ENCODE results near the gene DPEP1.

The DPEP1 gene

DNA sequence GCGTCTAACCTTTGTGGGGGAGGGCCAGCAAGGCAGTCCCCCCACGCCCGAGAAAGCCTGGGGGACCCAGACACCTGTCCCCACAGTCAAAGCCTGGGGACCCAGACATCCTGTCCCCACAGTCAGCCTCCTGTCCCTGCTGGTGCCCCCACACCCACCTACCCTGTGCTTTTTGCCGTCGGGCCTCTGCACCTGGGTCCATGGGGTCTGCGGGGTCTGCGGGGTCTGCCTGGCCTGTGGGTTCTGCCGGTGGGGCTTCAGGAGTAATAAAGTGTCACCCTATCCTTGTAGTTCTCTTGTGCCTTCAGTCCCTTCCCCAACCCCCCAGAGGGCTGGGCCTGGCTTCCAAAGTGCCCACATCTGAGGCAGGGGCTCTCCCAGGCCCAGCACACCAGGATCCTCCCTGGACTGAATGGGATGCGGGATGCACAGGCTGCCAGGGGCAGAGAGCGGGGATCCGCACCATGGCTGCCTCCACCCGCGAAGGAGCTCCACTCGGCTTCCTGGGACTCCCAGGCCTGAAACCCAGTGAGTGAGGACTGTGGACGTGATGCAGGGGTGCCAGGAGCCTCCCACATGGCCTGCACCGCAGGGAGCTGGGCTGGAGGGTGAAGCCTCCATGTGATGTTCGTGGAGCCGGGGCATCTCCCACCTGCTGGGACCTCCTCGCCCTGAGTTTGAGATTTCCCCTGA is 16.3 kb upstream of the DPEP1 start:
- H3K4me3 ChIP-seq (ENCODE audit: low read depth, low read length) = no peak overlapping the region
- no peaks in the 10 kb centered on the region for H3K36me3 ChIP-seq
- peaks cover 1% of the 10 kb centered on the region; the same call in 1 of the 2 replicates for H3K4me1 ChIP-seq
- H3K9me3 ChIP-seq = no peaks in the 10 kb centered on the region
- no peaks in the 10 kb centered on the region for H3K27me3 ChIP-seq
- DNase-seq = no peak
- TF ChIP-seq, protein P1, sequence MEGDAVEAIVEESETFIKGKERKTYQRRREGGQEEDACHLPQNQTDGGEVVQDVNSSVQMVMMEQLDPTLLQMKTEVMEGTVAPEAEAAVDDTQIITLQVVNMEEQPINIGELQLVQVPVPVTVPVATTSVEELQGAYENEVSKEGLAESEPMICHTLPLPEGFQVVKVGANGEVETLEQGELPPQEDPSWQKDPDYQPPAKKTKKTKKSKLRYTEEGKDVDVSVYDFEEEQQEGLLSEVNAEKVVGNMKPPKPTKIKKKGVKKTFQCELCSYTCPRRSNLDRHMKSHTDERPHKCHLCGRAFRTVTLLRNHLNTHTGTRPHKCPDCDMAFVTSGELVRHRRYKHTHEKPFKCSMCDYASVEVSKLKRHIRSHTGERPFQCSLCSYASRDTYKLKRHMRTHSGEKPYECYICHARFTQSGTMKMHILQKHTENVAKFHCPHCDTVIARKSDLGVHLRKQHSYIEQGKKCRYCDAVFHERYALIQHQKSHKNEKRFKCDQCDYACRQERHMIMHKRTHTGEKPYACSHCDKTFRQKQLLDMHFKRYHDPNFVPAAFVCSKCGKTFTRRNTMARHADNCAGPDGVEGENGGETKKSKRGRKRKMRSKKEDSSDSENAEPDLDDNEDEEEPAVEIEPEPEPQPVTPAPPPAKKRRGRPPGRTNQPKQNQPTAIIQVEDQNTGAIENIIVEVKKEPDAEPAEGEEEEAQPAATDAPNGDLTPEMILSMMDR (IDR thresholded peaks at IDR 0.05; ENCODE audit: low read depth, low read length) = no peak

DNA sequence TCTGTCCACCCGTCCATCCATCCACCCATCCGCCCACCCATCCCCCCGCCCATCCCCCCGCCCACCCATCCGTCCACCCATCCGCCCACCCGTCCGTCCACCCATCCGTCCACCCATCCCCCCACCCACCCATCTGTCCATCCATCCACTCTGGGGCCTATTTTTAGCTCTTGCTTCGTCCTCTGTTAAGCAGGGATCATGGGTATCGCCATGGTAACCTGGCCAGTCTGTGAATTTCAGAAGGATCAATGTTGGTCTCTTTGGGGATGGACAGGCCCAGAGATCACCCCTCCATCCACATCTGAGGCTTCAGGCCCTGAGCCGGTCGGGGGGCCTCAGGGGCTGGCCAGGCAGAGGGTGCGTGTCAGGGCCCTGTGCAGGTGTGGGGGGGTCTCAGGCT is 15.2 kb upstream of the DPEP1 start:
- H3K4me3 ChIP-seq (ENCODE audit: low read depth, low read length) = no peak overlapping the region
- H3K4me1 ChIP-seq = peaks cover 3% of the 10 kb centered on the region; the same call in 1 of the 2 replicates
- H3K36me3 ChIP-seq = no peaks in the 10 kb centered on the region
- TF ChIP-seq, protein P1 (IDR thresholded peaks at IDR 0.05; ENCODE audit: low read depth, low read length) = no peak
- no peak for DNase-seq
- no peaks in the 10 kb centered on the region for H3K9me3 ChIP-seq
- H3K27me3 ChIP-seq = no peaks in the 10 kb centered on the region

DNA sequence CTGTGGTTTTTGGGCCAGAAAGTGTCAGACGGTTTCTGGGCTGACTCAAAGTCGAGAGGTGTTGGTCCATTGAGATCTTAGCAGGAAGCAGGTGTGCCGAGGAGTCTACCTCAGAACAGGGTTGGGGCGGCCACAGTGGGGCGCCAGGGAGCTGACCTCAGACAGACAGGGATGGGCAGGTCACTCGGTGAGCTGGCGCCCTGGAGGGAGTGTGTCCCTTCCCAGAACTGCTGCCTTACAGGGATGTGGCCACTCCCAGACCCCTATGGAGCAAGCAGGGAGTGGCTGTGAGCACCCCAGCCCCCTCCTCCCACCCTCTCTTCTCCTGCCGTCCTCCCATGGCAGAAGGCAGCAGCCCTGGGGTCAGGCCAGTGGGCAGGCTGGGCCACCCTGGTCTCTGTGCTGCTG is 14.0 kb upstream of the DPEP1 start:
- no peak overlapping the region for H3K4me3 ChIP-seq (ENCODE audit: low read depth, low read length)
- peaks cover 3% of the 10 kb centered on the region; the same call in 1 of the 2 replicates for H3K4me1 ChIP-seq
- TF ChIP-seq, protein P1 (IDR thresholded peaks at IDR 0.05; ENCODE audit: low read depth, low read length) = peak; percentile 52
- no peaks in the 10 kb centered on the region for H3K9me3 ChIP-seq
- H3K36me3 ChIP-seq = no peaks in the 10 kb centered on the region
- DNase-seq = peak; percentile 70
- H3K27me3 ChIP-seq = no peaks in the 10 kb centered on the region

DNA sequence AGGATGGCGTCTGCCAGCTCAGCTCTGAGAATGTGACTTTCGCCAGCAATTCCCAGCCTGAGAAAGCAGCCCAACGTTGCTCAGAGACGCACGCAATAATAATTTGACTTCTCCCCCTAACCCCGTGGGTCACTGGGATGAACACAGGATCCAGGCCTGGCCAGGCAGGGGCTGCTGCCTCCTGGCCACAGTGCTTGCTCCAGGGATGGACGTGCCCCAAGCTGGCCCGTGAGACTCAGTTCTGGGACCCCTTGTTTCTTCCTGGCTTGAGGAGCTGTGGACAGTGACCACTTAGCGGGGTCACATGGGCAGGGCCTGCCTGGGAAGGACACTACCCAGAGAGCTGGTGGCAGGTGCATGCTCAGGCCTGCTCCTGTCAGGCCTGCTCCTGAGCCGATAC is 13.5 kb upstream of the DPEP1 start:
- peaks cover 3% of the 10 kb centered on the region; the same call in 1 of the 2 replicates for H3K4me1 ChIP-seq
- H3K27me3 ChIP-seq = no peaks in the 10 kb centered on the region
- TF ChIP-seq, protein P1 (IDR thresholded peaks at IDR 0.05; ENCODE audit: low read depth, low read length) = no peak
- DNase-seq = no peak
- H3K36me3 ChIP-seq = no peaks in the 10 kb centered on the region
- H3K9me3 ChIP-seq = no peaks in the 10 kb centered on the region
- H3K4me3 ChIP-seq (ENCODE audit: low read depth, low read length) = no peak overlapping the region

DNA sequence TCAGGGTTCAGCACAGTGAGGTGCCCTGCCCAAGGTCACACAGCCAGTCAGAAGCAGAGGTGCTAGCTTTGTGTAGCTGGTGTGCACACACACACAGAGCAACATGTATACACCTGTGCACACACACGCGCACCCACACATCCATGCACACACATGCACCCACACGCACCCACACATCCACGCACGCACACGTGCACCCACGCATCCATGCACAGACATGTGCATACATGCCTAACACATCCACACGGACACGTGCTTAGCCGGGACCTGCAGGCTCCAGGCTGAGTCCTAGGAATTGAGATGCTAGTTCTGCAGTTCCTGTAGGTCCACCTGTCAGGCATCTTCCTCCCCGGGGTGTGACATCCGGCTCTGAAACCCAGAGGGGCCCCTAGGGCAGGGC is 13.0 kb upstream of the DPEP1 start:
- Histone ChIP-seq H3K36me3 (no peaks in the 10 kb centered on the region), H3K9me3 (no peaks in the 10 kb centered on the region), H3K27me3 (no peaks in the 10 kb centered on the region), H3K4me1 (peaks cover 3% of the 10 kb centered on the region; the same call in 1 of the 2 replicates), H3K4me3 (ENCODE audit: low read depth, low read length) (no peak overlapping the region)
- TF ChIP-seq, protein P1 (IDR thresholded peaks at IDR 0.05; ENCODE audit: low read depth, low read length) = no peak
- DNase-seq = no peak

DNA sequence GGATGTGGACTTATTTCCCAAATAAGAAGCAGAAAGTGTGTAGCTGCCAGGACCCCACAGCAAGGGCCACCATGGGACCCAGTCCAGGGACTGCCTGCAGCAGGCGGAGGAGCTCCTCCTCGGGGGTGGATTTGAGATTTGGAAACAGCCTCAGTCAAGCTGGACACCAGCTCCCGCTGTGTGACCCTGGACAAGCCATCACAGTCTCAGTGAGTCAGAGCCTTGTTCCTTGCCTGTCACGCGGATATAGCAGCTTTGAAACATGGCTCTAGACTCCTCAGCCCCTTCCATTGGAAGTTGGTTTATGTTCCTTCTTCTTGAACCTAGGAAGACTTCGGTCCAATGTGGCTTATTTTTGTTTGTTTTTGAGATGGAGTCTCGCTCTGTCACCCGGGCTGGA is 12.5 kb upstream of the DPEP1 start:
- Histone ChIP-seq H3K4me3 (ENCODE audit: low read depth, low read length) (no peak overlapping the region), H3K4me1 (peaks cover 3% of the 10 kb centered on the region; the same call in 1 of the 2 replicates), H3K9me3 (no peaks in the 10 kb centered on the region), H3K27me3 (no peaks in the 10 kb centered on the region), H3K36me3 (no peaks in the 10 kb centered on the region)
- TF ChIP-seq, protein P1 (IDR thresholded peaks at IDR 0.05; ENCODE audit: low read depth, low read length) = no peak
- DNase-seq = no peak

Measured in BE2C (cell line).